Spinal cord (tissue), 10 donors: ENCODE measurements around the gene GLI3. TPM values are rescaled to one million over a fixed set of nuclear protein-coding genes. Genes with fewer than 3 reads are reported as not detected.
A peak's percentile ranks its signal among the peaks of the same experiment; 100 is the strongest.

Source experiments
- DNase-seq, 6 donors: peaks; one replicate each; pipeline versions ENCODE4 v3.0.0 to v3.0.0-alpha.2; 2013 to 2015; ENCODE audit warnings: low spot score in 6 of 6, low read depth in 4 of 6
- H3K27ac ChIP-seq: one replicate; pipeline ENCODE4 v1.5.1; 2013; ENCODE audit warnings: low read depth, low read length, control low read depth
- H3K27me3 ChIP-seq: one replicate; pipeline ENCODE4 v1.6.1; 2013; ENCODE audit warnings: low read length; ENCODE audit not compliant: control insufficient read depth, insufficient read depth
- H3K36me3 ChIP-seq: one replicate; pipeline ENCODE4 v1.6.1; 2013; ENCODE audit warnings: low read length; ENCODE audit not compliant: control insufficient read depth, insufficient read depth
- H3K4me1 ChIP-seq: one replicate; pipeline ENCODE4 v1.6.1; 2013; ENCODE audit warnings: low read length; ENCODE audit not compliant: control insufficient read depth, insufficient read depth
- H3K4me3 ChIP-seq: one replicate; pipeline ENCODE4 v1.5.1; 2013; ENCODE audit warnings: low read depth, low read length, control low read depth
- H3K9me3 ChIP-seq: one replicate; pipeline ENCODE4 v1.6.1; 2013; ENCODE audit warnings: low read length; ENCODE audit not compliant: control insufficient read depth, insufficient read depth
- WGBS: methylation state at CpG from one replicate; pipeline ENCODE4 v1.1.5; 2013; ENCODE audit warnings: missing lambda C conversion rate; ENCODE audit not compliant: insufficient coverage; 5-methylcytosine and 5-hydroxymethylcytosine counted together
- polyA plus RNA-seq, 2 donors: library from polyadenylated mRNA; unstranded; fragments of 120-200 nt; gene quantifications; one replicate each; pipeline ENCODE4 v1.2.1, GENCODE V29; 2013; ENCODE audit not compliant: insufficient read length in 2 of 2
- total RNA-seq, 2 donors: library from RNA; depleted of rRNA in 1 of 2; stranded (reverse); fragments of 120-200 nt in 1 of 2; fragments of >200 nt in 1 of 2; gene quantifications; one replicate each; pipeline versions ENCODE4 v1.2.3 to v1.2.4, GENCODE V29; 2013 to 2014
- donor health status: healthy.

GLI3 gene
- total and polyA plus RNA-seq, 4 donors = 8.7 to 11.9 (median 10.1) TPM

DNA sequence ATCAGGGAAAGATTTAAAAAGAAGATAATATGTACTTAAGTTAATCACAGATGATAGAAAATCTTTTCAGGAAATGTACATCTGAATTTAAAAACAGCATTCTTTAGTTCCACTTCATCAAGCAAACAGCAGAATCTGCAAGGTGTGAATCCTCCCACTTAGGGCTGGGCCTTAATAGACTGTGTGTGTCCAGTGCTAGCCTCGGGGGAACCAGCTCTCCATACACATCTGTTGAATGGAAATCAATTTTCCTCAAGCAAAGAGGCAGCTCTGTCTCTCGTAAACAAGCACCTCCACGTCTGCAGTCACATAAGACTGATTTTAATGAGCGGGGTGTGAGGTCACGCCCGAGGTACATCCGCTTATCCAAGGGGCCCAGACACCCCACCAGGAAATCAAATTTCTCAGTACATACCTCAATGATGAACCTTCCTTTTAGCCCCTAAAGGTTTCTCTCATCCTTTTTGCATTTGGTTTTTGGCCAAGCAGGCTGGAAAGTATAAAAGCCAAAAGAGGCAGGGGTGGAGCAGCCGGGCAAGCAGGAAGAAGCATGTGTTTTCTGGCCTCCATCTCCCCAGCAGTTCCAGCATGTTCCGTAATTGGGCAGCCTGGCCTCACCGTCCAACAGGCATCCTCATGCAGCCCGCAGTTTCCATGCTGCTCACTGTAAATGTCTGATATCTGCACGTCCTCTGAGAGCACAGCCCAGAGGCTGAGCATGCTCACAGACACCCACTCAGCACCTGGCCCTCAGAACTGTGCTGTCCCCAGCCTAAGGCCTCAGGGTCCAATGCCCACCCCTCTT, 131.3 kb downstream of the GLI3 start:
- 71% methylated on average over 7 of the region's 12 CpGs for WGBS
- peaks cover 2% of the 10 kb centered on the region for H3K27me3 ChIP-seq
- H3K4me1 ChIP-seq = peaks cover 17% of the 10 kb centered on the region
- no peak for DNase-seq
- H3K36me3 ChIP-seq = no peaks in the 10 kb centered on the region
- no peak overlapping the region for H3K27ac ChIP-seq
- H3K9me3 ChIP-seq = no peaks in the 10 kb centered on the region
- no peak overlapping the region for H3K4me3 ChIP-seq

- H3K4me1 ChIP-seq = peaks cover 17% of the 10 kb centered on the region
- no peak for DNase-seq
Measured at GRCh38 chr7:42104694-42105093, 132.3 kb downstream of the GLI3 start.

GRCh38 chr7:42104231-42104630, 132.8 kb downstream of the GLI3 start:
- H3K9me3 ChIP-seq = no peaks in the 10 kb centered on the region
- no peaks in the 10 kb centered on the region for H3K27me3 ChIP-seq
- DNase-seq = no peak
- H3K4me1 ChIP-seq = peaks cover 17% of the 10 kb centered on the region
- no peak overlapping the region for H3K4me3 ChIP-seq
- 100% methylated on average over 4 of the region's 5 CpGs for WGBS
- no peak overlapping the region for H3K27ac ChIP-seq
- no peaks in the 10 kb centered on the region for H3K36me3 ChIP-seq

More at GRCh38 chr7:42104694-42105093, 132.3 kb downstream of the GLI3 start:
- 100% methylated on average over 2 of the region's 2 CpGs for WGBS
- H3K4me3 ChIP-seq = no peak overlapping the region
- H3K27ac ChIP-seq = no peak overlapping the region
- no peaks in the 10 kb centered on the region for H3K36me3 ChIP-seq
- no peaks in the 10 kb centered on the region for H3K27me3 ChIP-seq
- no peaks in the 10 kb centered on the region for H3K9me3 ChIP-seq

- no CpG with 5 or more reads among the region's 2 CpGs for WGBS
- Histone ChIP-seq H3K4me3 (no peak overlapping the region), H3K27ac (no peak overlapping the region), H3K4me1 (peaks cover 17% of the 10 kb centered on the region), H3K27me3 (no peaks in the 10 kb centered on the region), H3K9me3 (no peaks in the 10 kb centered on the region), H3K36me3 (no peaks in the 10 kb centered on the region)
- no peak for DNase-seq
Measured at GRCh38 chr7:42103456-42103855, 133.6 kb downstream of the GLI3 start.

DNA sequence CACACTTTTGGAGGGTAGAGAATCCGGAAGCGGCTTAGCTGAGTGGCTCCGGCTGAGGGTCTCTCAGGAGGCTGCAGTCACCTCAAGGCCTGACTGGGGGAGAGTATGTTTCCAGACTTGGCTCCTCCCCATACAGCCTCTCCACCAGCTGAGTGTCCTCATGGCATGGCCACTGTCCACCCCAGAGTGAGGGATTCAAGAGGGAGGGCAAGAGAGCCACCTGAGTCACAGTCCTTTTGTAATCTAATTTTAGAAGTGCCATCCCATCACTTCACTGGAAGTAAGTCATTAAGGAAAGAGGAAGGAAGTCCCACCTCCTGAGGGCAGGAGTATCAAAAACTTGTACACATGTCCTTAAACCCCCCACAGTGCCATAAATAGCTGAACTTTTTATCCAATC, 134.0 kb downstream of the GLI3 start:
- Histone ChIP-seq H3K9me3 (no peaks in the 10 kb centered on the region), H3K4me3 (no peak overlapping the region), H3K4me1 (peaks cover 17% of the 10 kb centered on the region), H3K27me3 (no peaks in the 10 kb centered on the region), H3K36me3 (no peaks in the 10 kb centered on the region), H3K27ac (no peak overlapping the region)
- DNase-seq = no peak
- 100% methylated on average over 2 of the region's 3 CpGs for WGBS

DNA sequence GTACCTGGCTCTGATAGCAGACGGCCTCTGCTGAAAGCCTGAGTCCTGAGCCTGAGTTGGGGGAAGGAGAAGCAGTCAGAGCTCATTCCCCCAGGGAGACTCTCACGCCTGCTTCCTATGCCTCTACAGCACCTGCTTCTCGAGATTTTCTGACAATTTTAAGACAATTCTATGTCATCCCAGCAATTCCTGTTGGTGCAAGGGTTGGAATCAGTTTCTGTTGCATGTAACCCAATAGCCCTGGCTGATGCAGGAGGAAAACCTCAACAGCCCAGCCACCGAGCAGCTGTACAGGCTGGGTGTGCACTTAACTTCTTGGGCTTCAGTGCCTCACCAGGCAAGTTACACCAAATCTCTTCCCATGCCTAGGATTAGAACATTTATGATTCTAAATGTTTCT, 134.7 kb downstream of the GLI3 start:
- H3K27me3 ChIP-seq = no peaks in the 10 kb centered on the region
- no peaks in the 10 kb centered on the region for H3K9me3 ChIP-seq
- no peak overlapping the region for H3K4me3 ChIP-seq
- no peak overlapping the region for H3K27ac ChIP-seq
- H3K36me3 ChIP-seq = peaks cover 1% of the 10 kb centered on the region
- DNase-seq = no peak
- 100% methylated on average over 3 of the region's 4 CpGs for WGBS
- peaks cover 17% of the 10 kb centered on the region for H3K4me1 ChIP-seq

DNA sequence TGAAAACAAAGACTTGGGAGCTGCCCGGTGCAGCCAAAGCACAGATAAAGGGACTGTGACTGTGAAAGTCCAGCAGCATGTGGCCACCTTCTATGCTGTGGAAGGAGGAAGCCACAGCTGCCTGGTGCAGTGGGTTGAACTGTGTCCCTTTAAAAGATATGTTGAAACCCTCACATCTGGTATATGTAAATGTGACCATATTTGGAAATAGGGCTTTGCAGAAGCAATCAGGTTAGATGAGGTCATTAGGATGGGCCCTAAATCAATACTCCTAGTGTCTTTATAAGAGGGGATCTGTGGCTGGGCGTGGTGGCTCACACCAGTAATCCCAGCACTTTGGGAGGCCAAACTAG, 136.9 kb downstream of the GLI3 start:
- Histone ChIP-seq H3K36me3 (peaks cover 2% of the 10 kb centered on the region), H3K27me3 (no peaks in the 10 kb centered on the region), H3K4me1 (peaks cover 17% of the 10 kb centered on the region), H3K9me3 (no peaks in the 10 kb centered on the region), H3K27ac (no peak overlapping the region), H3K4me3 (no peak overlapping the region)
- no peak for DNase-seq
- WGBS = 64% methylated on average over 2 of the region's 2 CpGs

- no peak overlapping the region for H3K27ac ChIP-seq
- H3K4me3 ChIP-seq = no peak overlapping the region
- H3K36me3 ChIP-seq = peaks cover 2% of the 10 kb centered on the region
- no peaks in the 10 kb centered on the region for H3K9me3 ChIP-seq
- no peak for DNase-seq
- 100% methylated on average over 4 of the region's 8 CpGs for WGBS
- no peaks in the 10 kb centered on the region for H3K27me3 ChIP-seq
- peaks cover 17% of the 10 kb centered on the region for H3K4me1 ChIP-seq
Measured at GRCh38 chr7:42099470-42100155, 137.4 kb downstream of the GLI3 start.

GRCh38 chr7:42099066-42099465, 137.9 kb downstream of the GLI3 start:
- peaks cover 17% of the 10 kb centered on the region for H3K4me1 ChIP-seq
- no peak overlapping the region for H3K27ac ChIP-seq
- WGBS = no CpG with 5 or more reads among the region's 4 CpGs
- H3K9me3 ChIP-seq = no peaks in the 10 kb centered on the region
- peaks cover 2% of the 10 kb centered on the region for H3K36me3 ChIP-seq
- DNase-seq = no peak
- H3K4me3 ChIP-seq = no peak overlapping the region
- no peaks in the 10 kb centered on the region for H3K27me3 ChIP-seq

DNA sequence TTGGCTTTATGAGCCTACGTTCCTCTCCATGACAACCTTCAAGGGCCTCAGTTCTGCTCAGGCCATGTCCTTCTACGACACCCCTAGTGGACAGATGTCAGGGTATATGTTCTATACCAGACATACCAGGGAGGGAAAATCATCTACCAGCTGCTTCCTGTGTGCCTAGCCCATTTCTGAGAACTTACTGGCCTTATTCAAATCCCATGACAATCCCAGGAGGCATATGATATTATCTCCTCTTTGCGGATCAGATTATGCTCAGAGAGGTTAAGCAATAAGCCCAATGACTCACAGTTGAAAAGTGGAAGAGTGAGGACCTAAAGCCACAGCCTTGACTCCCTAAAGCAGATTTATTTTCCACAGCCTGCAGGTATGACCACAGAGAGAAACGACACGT, 139.3 kb downstream of the GLI3 start:
- peaks cover 17% of the 10 kb centered on the region for H3K4me1 ChIP-seq
- H3K27me3 ChIP-seq = no peaks in the 10 kb centered on the region
- peaks cover 2% of the 10 kb centered on the region for H3K36me3 ChIP-seq
- DNase-seq = peak in 1 of 6 donors; percentile 43
- 50% methylated on average over 1 of the region's 5 CpGs for WGBS
- H3K27ac ChIP-seq = no peak overlapping the region
- H3K9me3 ChIP-seq = no peaks in the 10 kb centered on the region
- H3K4me3 ChIP-seq = no peak overlapping the region
